ENCODE measurements around the gene CANX.

Gene CANX

DNA sequence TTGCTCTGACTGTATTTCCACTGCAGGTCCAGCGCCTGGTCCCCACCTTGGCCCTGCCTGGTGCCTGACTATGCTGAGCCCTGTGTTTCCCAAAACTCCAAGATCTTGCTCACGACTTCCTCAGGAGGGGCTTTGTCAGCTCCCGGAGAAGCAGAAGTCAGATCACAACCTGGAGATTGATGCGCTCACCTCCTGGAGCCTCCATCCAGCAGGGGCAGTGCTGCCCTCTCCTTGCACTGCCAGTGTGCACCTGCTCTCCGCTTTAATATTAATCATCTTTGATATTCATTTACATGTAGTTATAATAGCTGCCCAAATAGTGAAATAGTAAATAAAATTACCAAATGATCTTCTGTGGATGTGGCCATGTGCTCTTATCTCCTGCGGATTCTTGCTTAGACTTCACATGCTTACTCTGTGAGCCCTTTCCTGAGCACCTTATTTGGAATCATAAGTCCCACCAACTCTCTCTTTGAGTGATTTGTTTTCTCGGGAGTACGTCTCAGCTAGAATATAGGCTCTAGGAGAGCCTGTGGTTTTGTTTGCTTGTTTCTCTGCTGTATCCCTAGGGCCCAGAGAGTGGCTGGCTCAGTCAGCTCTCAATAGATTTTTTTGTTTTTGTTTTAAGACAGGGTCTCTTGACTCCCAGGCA is 51.2 kb downstream of the CANX start:
- Mint-ChIP-seq H3K27ac (peak overlapping the region; percentile 46 to 75), H3K27me3 (no peaks in the 10 kb centered on the region), H3K4me1 (ENCODE audit: low read depth in 2 of 2) (peaks cover 48 to 60% of the 10 kb centered on the region in 2 donors), H3K9me3 (no peaks in the 10 kb centered on the region), H3K4me3 (no peak overlapping the region), H3K36me3 (ENCODE audit: insufficient read depth) (peaks cover 28% of the 10 kb centered on the region)
- DNase-seq (no peak), ATAC-seq (replicated peaks) (no peak)

DNA sequence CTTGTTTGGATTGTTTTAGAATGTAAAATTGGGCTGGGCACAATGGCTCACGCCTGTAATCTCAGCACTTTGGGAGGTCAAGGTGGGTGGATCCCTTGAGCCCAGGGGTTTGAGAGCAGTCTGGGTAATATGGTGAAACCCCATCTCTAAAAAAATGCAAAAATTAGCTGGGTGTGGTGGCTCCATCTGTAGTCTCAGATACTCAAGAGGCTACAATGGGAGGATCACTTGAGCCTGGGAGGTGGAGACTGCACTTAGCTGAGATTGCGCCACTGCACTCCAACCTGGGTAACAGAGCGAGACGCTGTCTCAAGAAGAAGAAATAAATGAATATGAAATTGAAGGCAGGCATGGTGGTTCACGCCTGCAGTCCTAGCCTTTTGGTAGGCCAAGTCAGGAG is 55.2 kb downstream of the CANX start:
- no peak for DNase-seq
- H3K27ac Mint-ChIP-seq = peak overlapping the region in 1 of 2 donors; percentile 23
- ATAC-seq (replicated peaks) = no peak
- peaks cover 23% of the 10 kb centered on the region for H3K36me3 Mint-ChIP-seq (ENCODE audit: insufficient read depth)
- H3K4me1 Mint-ChIP-seq (ENCODE audit: low read depth in 2 of 2) = peaks cover 46 to 56% of the 10 kb centered on the region in 2 donors
- H3K27me3 Mint-ChIP-seq = no peaks in the 10 kb centered on the region
- no peaks in the 10 kb centered on the region for H3K9me3 Mint-ChIP-seq
- peak overlapping the region in 1 of 2 donors; percentile 4 for H3K4me3 Mint-ChIP-seq

DNA sequence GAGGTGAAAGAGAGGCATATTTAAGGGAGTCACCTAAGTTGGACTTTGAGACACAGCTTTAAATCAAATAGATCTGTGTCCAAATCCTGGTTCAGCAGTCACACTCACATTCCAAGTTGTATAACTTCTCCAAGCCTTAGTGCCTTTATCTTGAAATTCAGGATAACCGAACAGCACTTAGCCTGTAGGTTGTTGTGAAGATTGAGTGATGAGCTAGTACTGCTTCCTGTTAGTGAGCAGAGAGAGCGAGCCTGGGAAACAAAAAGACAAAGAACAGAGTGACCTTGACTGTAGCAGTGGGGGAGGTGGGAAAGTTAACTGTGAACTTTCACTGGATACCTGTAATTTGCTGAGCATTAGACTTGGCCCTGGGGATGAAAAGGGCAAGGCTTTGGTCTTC is 56.3 kb downstream of the CANX start:
- H3K36me3 Mint-ChIP-seq (ENCODE audit: insufficient read depth) = peaks cover 17% of the 10 kb centered on the region
- no peak for DNase-seq
- H3K27me3 Mint-ChIP-seq = no peaks in the 10 kb centered on the region
- ATAC-seq (replicated peaks) = no peak
- H3K4me3 Mint-ChIP-seq = no peak overlapping the region
- no peaks in the 10 kb centered on the region for H3K9me3 Mint-ChIP-seq
- peaks cover 42 to 63% of the 10 kb centered on the region in 2 donors for H3K4me1 Mint-ChIP-seq (ENCODE audit: low read depth in 2 of 2)
- H3K27ac Mint-ChIP-seq = peak overlapping the region; percentile 23 to 53

DNA sequence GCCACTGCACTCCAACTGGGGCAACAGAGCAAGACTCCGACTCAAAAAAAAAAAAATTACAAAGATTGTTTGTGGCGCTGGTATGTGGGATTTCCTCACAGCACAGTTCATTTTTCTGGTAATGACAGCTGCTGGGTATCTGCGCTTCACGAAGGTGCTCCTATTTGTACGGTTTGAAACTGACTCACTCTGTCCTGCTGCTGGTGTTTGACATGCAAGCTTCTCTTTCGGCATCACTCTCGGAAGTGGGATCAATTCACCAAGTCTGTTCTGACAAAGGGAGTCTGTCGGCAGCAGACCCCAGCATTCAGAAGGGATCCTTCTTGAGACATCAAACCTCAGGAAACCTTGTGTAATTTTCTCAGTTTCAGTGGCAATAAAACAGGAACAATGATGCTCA is 60.2 kb downstream of the CANX start:
- ATAC-seq (replicated peaks) (no peak), DNase-seq (no peak)
- peaks cover 47 to 67% of the 10 kb centered on the region in 2 donors for H3K4me1 Mint-ChIP-seq (ENCODE audit: low read depth in 2 of 2)
- H3K36me3 Mint-ChIP-seq (ENCODE audit: insufficient read depth) = no peaks in the 10 kb centered on the region
- H3K27me3 Mint-ChIP-seq = no peaks in the 10 kb centered on the region
- H3K4me3 Mint-ChIP-seq = no peak overlapping the region
- H3K9me3 Mint-ChIP-seq = no peaks in the 10 kb centered on the region
- H3K27ac Mint-ChIP-seq = peak overlapping the region; percentile 81 to 89

DNA sequence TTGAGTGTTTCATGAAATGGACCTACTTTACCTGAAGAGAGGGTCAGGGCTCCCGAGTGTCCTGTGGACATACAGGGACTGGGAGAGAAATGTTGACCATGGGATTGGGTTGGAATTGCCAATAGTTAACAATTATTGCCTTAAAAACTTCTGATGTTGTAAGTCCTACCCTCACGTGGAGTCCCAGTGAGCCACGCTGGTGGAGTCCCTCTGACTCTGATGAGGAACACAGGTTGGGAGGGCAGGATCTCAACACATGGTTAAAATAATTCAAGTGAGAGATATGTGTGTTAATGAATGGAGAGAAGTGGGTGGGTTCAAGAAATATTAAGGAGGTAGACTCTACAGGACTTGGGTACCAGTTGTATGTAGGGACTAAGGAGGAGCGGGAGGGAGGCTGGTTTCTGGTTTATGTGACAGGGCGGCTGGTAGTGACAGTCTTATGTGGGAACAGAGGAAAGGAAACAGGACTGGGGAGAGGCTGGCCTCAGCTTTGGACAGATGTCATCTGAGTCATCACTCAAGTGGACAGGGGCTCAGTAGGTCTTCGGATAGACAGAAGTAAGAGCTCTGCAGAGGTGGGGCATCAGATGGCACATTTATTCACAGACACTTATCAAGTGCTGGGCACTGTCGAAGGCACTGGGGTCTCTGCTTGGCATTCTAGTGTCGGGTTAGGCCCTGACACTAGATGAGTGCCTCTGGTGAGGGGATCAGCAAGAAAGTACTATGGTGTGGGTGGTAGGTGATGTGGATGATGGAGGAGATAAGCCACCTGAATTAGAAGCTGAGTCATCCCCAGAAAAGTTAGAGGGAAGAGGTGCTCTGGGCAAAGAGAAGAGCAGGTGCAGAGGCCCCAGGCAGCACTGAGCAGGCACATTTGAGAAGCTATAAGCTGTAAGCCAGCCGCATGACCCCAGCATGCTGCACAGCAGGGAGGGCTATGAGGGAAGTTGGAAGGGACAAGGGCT is 61.1 kb downstream of the CANX start:
- Mint-ChIP-seq H3K27ac (peak overlapping the region; percentile 81 to 89), H3K4me1 (ENCODE audit: low read depth in 2 of 2) (peaks cover 38 to 60% of the 10 kb centered on the region in 2 donors), H3K9me3 (no peaks in the 10 kb centered on the region), H3K27me3 (no peaks in the 10 kb centered on the region), H3K36me3 (ENCODE audit: insufficient read depth) (peaks cover 4% of the 10 kb centered on the region), H3K4me3 (peak overlapping the region in 1 of 2 donors; percentile 19)
- DNase-seq = no peak
- ATAC-seq (replicated peaks) = no peak

DNA sequence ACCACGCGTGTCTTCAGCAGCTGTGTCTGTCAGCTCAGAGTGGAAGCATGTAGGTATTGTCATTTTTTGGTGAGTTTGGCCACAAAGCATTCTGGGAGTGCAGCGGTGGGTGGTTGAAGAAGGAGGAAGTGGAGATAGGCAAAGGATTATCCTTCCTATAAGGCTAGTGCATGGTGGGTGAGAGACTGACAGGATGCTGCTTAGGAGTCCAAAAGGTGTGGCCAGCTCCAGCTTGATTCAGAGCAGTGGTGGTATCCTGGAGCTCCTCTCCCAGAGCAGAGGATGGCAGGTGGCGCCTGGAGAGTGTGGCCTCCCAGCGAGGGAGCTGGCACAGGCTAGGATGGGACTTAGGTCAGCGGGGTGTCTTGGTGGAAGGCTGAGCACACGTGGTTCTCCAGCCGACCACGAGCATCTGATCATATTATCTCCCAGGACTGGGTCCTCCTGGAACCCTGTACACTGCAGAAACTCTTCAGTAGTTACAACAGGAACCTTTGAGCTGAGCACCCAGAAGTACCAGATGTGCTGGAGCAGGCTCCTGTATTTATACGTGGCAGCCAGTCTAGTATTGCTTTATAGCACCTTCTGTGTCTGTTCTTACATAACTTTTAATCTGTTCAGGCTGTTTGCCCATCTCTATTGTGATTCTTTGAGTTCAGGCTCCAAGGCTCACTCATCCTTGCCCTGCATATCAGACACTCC is 63.5 kb downstream of the CANX start:
- H3K36me3 Mint-ChIP-seq (ENCODE audit: insufficient read depth) = peaks cover 21% of the 10 kb centered on the region
- H3K4me3 Mint-ChIP-seq = no peak overlapping the region
- peaks cover 29 to 44% of the 10 kb centered on the region in 2 donors for H3K4me1 Mint-ChIP-seq (ENCODE audit: low read depth in 2 of 2)
- ATAC-seq (replicated peaks) = peak; percentile 75
- H3K9me3 Mint-ChIP-seq = no peaks in the 10 kb centered on the region
- H3K27ac Mint-ChIP-seq = peak overlapping the region; percentile 44 to 56
- peak; percentile 15 to 38 (median 15) for DNase-seq
- no peaks in the 10 kb centered on the region for H3K27me3 Mint-ChIP-seq

DNA sequence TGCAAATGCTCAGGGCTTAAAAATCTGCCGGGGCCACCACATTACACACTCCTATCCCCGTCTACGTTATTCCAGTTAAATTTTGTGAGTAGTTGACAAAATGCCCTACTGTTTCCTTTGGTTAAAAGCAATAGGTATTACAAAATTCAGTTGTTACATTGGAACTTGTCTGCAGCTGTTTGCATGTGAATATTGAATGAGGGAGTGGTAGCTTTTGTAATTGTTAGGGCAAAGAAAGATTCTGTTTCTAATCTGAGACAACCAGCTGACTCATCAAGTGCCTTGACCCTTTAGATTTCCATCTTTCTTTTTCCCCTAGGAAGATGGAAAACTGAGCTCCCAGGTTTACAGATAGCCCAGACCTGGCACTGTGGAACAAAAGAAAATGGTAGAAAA is 64.0 kb downstream of the CANX start:
- ATAC-seq (replicated peaks) (no peak), DNase-seq (no peak)
- Mint-ChIP-seq H3K36me3 (ENCODE audit: insufficient read depth) (peaks cover 22% of the 10 kb centered on the region), H3K27me3 (no peaks in the 10 kb centered on the region), H3K9me3 (no peaks in the 10 kb centered on the region), H3K27ac (no peak overlapping the region), H3K4me3 (no peak overlapping the region), H3K4me1 (ENCODE audit: low read depth in 2 of 2) (peaks cover 29 to 44% of the 10 kb centered on the region in 2 donors)

DNA sequence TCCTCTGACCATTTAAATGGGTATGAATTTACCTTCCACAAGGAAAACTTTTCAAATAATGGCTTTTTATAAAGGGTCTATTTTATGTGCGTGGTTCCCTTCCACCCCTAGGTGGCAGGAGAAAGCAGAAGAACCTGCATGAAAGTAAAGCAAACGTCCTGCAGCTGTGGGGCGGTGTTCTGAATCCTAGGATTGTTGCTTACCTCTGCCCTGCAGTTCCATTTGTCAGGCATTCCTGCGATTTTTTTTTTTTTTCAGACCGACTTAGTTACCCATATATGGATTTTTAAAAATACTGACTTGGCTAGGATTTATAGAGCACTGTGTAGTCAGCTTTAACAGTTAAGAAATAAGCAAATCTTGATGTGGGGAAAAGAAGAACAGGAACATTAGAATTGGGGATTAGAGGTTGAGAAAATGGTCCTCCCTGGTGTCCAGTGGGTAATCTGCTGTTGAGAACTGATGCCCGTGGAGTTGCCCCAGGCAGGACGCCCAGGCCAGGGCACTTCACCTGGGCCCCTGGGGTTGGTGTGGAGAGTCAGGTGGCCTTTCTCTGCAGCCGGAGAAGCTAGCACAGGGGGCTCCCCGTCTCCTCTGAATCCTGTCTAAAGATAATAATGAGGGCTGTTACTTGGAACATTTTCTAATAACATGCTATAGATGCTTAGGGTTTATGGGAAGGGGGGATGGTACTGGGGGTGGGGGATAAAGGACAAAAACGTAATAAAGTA is 64.6 kb downstream of the CANX start:
- peak overlapping the region in 1 of 2 donors; percentile 15 for H3K4me3 Mint-ChIP-seq
- DNase-seq = peak; percentile 42 to 49 (median 49)
- H3K4me1 Mint-ChIP-seq (ENCODE audit: low read depth in 2 of 2) = peaks cover 29 to 44% of the 10 kb centered on the region in 2 donors
- H3K27me3 Mint-ChIP-seq = no peaks in the 10 kb centered on the region
- H3K36me3 Mint-ChIP-seq (ENCODE audit: insufficient read depth) = peaks cover 22% of the 10 kb centered on the region
- peak; percentile 67 for ATAC-seq (replicated peaks)
- no peaks in the 10 kb centered on the region for H3K9me3 Mint-ChIP-seq
- no peak overlapping the region for H3K27ac Mint-ChIP-seq

DNA sequence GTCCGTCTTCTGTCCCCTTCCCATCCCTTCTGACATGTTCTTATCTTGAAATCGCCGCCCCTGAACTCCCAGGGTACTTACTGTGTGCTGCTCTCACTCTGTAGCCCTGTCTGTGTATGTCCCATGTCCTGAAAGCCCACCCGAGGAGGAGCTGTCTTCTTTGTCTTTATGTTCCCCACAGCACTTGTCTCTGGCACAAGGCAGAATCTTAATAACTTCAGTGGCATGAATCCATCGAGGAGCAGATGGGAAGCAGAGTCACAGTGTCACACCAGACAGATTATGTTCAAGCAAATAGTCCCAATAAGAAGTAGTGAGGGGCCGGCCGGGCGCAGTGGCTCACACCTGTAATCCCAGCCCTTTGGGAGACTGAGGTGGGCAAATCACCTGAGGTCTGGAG is 65.3 kb downstream of the CANX start:
- DNase-seq (no peak), ATAC-seq (replicated peaks) (no peak)
- H3K9me3 Mint-ChIP-seq = no peaks in the 10 kb centered on the region
- H3K27ac Mint-ChIP-seq = no peak overlapping the region
- H3K36me3 Mint-ChIP-seq (ENCODE audit: insufficient read depth) = peaks cover 27% of the 10 kb centered on the region
- H3K27me3 Mint-ChIP-seq = no peaks in the 10 kb centered on the region
- no peak overlapping the region for H3K4me3 Mint-ChIP-seq
- peaks cover 29 to 42% of the 10 kb centered on the region in 2 donors for H3K4me1 Mint-ChIP-seq (ENCODE audit: low read depth in 2 of 2)

DNA sequence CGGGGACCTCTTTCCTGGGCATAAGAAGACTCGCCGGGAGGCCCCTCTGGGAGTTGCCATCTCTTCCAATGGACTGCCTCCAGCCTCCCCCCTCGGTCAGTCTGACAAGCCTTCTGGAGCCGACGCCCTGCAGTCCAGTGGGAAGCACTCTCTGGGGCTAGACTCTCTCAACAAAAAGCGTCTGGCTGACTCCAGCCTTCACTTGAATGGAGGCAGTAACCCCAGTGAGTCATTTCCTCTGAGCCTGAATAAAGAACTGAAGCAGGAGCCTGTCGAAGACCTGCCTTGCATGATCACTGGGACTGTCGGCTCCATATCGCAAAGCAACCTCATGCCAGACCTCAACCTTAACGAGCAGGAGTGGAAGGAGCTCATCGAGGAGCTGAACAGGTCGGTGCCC is 66.6 kb downstream of the CANX start:
- no peak for ATAC-seq (replicated peaks)

DNA sequence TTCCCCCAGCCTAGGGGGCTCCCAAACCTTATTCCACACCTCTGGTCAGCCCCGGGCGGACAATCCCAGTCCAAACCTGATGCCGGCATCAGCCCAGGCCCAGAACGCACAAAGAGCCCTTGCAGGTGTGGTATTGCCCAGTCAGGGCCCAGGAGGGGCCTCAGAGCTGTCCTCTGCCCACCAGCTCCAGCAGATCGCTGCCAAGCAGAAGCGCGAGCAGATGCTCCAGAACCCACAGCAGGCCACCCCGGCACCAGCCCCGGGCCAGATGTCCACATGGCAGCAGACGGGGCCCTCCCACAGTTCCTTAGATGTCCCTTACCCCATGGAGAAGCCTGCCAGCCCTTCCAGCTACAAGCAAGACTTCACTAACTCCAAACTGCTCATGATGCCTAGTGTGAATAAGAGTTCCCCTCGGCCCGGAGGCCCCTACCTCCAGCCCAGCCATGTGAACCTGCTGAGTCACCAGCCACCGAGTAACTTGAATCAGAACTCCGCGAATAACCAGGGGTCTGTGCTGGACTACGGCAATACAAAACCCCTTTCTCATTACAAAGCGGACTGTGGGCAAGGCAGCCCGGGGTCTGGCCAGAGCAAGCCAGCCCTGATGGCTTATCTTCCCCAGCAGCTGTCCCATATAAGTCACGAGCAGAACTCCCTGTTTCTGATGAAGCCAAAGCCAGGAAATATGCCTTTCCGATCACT is 67.4 kb downstream of the CANX start:
- Mint-ChIP-seq H3K4me1 (ENCODE audit: low read depth in 2 of 2) (peaks cover 16 to 23% of the 10 kb centered on the region in 2 donors), H3K9me3 (no peaks in the 10 kb centered on the region), H3K4me3 (no peak overlapping the region), H3K27ac (no peak overlapping the region), H3K36me3 (ENCODE audit: insufficient read depth) (peaks cover 44% of the 10 kb centered on the region), H3K27me3 (no peaks in the 10 kb centered on the region)
- ATAC-seq (replicated peaks) (no peak), DNase-seq (no peak)

More for the DNA sequence above, 66.6 kb downstream of the CANX start:
- DNase-seq = no peak
- Mint-ChIP-seq H3K27ac (no peak overlapping the region), H3K4me3 (no peak overlapping the region), H3K36me3 (ENCODE audit: insufficient read depth) (peaks cover 36% of the 10 kb centered on the region), H3K27me3 (no peaks in the 10 kb centered on the region), H3K9me3 (no peaks in the 10 kb centered on the region), H3K4me1 (ENCODE audit: low read depth in 2 of 2) (peaks cover 18 to 28% of the 10 kb centered on the region in 2 donors)

DNA sequence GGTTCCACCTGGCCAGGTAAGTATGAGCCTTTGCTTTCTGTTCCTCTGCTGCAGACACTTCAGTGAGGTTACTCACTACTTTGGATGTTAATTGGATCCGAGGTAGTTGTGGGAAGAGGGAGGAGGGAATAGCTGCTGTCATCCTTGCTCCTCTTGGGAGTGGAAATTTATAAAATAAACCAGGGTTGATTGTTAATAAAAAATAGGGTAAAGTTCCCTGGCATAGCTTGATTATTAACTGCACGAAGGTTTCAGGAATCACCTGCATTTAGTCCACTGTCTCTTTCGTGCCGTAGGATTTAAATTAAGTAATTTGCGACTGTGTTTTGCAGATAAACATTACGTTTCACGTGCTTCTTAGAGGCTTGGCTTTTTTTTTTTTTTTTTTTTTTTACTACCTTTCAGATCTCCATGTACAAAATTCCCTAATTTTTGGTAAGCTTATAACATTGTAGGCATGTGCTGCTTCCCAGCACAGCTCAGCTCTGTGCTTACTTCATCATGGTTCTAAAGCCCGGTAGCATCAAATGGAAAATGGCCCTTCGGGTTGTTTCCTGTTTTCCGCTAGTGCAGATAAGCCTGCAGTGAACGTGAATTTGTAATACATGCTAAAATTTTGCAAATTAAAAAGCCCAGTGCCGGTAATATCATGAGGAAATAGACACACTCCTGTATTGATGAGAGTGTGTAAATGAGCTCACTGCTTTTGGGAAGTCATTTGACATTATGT is 68.1 kb downstream of the CANX start:
- Mint-ChIP-seq H3K9me3 (no peaks in the 10 kb centered on the region), H3K4me1 (ENCODE audit: low read depth in 2 of 2) (peaks cover 12 to 20% of the 10 kb centered on the region in 2 donors), H3K27ac (no peak overlapping the region), H3K36me3 (ENCODE audit: insufficient read depth) (peaks cover 50% of the 10 kb centered on the region), H3K27me3 (no peaks in the 10 kb centered on the region), H3K4me3 (no peak overlapping the region)
- DNase-seq = no peak
- no peak for ATAC-seq (replicated peaks)

Data from effector memory CD8-positive, alpha-beta T cell (primary cell).